Stimulated activated CD8-positive, alpha-beta memory T cell treated with anti-CD3 and anti-CD28 coated beads, Interleukin-4, amount 100 ng/mL, for 48 hours (primary cell): Measurements from ENCODE around the gene LNX1.

Experiments used
- DNase-seq: peaks from one replicate; pipeline ENCODE4 v3.0.0-alpha.2; 2020

Gene LNX1

DNA sequence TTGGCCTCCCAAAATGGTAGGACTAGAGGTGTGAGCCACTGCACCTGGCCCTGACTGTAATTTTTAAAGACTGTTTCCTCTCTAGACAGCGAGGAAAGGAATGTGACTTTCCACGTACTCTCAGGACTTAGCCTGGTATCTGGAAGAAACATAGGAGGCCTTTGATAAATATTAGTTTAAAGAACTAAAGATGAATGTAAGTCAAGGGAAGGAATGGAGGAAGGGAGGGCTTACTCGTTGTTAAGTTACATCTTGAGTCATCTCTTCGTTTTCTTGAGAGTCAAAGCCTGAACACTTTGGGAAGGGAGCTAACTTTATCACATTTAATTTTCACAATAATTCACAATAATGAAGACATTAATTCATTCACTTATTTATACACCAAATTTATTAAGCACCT is 7.2 kb upstream of the LNX1 start:
- no peak for DNase-seq

DNA sequence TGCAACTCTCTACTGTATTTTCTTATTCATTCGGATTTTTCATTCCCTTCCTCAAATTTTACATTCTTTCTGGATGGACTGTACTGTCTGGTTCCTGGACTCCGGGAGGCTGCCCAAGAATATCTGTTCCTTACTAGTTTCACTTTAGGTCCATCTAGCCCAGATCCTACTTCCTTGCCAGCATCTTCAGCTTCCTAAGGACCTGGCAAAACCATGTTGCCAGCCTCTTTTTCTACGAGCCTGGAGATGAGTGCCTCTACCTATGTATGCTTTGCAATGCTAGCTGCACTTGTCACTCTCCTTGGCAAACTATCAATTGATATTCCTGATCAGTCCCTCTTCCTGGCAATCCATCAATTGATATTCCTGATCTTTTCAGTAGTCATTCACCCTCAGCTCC is 5.6 kb upstream of the LNX1 start:
- no peak for DNase-seq

DNA sequence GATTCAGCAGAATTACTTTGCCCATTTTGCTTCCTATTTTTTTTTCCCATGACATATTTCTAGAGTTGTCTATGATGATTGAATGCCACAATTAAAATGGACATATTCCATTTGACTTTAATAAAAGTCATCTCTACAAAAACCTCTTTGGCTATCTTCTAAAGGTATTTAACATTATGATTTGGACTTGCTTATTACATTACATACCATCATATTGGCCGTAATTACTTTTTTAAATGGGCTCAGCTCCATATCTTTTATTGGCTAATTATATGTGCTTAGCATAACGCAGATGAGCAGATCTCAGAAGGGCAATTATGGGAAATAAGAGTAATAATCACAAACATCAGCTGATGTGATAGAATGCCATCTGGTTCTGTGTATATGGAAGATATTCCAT is 4.5 kb upstream of the LNX1 start:
- DNase-seq, result no peak

DNA sequence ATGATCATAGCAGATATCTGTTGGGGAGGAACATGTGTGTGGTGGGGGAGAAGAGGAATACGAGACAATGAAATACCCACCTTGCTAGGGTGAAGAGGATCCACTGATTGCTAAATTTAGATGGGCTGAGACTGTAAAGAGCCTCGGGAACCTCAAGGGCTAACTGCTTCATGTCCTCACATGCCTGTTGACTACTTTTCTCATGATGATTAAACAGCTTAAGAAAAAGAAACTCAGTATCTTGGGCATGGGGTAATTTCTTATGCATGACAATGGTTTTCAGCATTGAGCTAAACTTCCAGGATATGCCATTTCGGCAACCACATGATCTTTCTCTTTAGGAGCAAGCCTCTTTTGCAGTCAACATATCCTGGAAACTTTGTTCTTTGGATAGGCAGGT is 3.9 kb upstream of the LNX1 start:
- DNase-seq, result no peak

DNA sequence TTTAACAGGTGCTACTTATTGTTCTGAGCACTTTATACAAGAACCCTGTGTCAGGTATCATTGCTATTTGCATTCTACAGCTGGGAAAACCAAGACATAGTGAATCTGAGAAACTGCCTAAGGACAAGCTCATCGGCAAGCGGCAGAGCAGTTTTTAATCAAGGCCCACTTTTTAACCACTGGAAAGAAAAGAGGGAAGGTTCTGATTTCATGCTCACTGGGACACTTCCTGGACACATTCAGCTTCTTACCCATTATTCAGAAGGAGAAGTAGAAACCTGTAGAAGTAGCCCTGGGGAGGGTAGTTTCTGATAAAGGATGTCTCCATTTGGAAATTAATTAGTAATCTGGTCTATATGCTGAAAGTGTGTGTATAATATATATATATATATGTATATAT is 2.5 kb upstream of the LNX1 start:
- DNase-seq, result no peak

DNA sequence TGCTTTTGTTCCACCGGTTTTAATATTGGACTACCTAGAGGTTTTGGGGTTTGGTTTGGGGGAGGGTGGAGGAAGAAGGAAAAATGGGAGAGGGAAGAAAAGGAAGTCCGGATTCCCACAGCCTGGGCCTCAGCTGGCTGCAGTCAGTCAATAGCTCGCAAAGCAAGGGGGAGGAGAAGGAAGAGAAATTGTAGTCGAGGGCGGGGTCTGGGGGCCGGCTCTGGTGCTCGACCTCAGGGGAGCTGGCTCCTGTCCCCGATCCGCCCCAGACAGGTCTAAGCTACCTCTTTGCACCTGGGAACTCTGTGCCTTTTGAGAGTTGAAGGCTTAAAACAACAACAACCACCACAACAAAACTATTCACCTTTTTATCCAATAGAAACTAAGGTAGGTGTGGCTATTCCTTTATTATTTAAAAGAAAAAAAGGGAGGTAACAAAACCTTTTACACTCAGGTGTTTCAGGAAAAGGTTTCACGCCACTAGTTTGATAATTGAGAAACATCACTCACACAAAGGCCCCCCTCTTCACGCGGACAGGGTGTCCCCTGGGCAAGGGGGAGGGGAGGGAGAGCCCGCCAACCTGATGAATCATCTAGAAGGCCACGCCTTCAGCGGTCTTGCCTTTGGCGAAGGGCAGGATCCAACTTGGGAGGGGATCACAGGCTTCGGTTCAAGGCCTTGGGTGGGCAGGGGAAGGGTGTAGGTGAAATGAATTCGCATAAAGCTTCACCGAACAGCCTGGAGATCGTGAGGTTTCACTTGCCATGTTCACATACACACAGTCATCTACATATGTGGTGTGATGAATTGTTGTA is 1.6 kb upstream of the LNX1 start:
- no peak for DNase-seq

DNA sequence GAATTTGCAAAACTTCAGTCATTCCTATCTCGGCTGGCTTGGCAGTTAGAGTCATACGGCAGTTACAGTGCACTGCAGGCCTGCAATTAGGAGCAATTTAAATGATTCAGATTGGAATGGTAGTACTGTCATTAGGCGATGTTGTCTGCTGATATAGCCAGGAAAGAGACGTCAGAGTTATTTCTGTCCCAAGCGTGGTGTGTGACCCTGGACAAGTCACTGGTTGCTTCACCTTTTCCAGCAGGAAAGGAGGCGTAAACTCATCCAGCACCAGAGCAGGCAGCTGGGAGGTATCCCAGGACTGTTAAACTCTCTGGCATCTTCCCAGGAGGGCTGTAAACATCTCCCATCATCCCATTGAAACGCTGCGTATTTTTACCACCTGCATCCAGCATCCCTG is 836 bp upstream of the LNX1 start:
- DNase-seq, result no peak

DNA sequence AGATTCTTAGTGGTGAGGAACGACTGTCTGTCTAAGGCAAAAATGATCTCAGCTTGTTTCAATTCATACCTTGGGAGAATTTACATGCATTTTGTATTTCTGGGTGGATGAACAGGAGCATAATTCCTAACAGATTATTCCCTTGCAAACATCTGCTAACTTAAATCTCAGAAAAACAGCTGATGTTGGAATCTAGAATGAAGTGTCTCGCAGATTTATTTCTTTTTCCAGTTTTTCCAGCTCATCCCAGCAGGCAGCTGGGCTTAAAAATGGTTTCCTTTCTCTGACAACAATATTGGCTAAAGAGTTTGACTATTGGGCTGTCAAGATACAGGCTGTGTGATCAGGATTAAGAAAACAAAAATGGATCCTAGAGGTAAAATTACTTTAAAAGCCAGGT is 1.1 kb downstream of the LNX1 start:
- DNase-seq, result no peak

DNA sequence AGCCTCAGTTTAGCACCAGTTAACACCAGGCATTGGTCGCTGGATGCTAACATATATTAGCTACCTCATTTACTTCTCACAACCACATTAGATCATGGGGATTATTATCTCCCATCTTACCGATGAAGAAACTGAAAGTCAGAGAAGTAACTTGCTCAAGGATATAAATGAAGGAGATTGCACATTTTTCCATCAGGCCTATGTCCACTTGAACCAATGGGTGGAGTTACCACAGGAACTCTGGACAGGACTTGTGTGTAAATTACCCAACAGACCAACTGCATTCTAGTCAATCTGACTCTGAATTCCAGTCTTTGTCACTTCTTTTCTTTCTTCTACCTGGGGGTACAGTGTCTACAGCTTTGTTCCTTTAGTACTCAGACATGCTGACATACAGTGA is 1.8 kb downstream of the LNX1 start:
- DNase-seq, result no peak

DNA sequence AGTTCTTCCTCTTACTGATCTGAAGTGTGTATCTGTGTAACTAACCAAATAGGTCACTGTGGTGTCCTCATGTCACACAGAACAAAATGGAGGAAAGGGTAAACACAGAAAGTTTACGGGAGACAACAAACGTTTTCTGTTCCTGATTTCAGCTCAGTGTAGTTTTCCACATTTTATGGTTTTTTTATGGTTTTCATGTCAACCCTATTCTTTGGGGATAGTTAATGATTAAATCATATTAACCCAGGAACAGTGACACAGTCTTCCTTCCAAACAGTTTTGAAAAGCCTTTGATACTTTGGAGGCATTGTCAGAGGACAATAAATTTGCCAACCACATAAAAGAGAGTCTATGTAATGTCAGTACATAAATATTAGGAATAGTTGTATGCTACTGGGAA is 4.2 kb downstream of the LNX1 start:
- no peak for DNase-seq

DNA sequence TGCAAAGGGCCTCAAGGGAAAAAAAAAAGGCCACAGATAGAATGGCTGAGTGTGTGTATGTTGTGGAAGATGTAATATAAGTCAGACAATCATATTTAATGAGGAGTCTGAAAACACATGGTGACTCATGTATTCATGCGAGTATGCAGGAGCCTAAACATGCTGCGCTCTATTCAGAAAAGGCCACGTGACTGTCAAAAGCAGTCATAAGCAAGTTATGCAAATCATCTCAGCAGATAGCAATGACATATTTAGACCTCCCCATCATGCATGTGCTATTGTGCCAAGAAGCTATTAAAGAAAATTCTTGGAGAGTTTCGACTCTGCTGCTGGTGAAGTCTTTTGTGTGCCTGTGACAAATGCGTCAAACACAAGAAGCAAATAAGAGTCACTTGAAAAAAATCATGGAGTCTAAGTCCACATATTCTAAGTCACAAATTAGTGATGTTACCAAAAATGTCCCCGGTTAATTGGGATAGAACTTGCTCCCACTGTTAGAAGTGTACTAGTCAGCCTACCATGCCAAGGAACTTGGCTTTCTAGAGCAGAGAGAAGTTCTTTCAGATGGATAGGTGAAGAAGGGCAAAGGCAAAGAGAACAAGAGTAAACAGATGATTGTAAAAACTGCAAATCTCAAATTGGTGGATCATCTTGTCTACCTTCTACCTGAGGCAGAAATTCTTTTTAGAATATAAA is 5.0 kb downstream of the LNX1 start:
- DNase-seq, result no peak

DNA sequence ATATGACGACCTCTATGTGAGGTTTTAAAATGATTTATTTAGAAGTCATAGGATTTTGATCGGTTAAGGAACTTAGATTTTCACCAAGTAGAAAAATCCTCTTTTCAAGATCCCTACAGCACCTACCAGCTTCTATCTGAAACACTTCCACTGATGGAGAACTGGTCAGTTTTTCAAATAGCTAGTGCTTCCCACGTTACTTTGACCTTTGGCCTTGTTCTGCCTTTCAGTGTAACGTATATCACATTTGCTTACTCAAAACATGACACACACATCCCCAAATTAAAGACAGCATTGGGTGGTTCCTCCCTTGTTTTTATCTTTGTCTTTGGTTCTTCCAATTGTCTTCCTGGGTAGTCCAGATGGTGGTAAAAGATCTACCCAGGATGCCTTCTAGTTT is 6.6 kb downstream of the LNX1 start:
- no peak for DNase-seq

DNA sequence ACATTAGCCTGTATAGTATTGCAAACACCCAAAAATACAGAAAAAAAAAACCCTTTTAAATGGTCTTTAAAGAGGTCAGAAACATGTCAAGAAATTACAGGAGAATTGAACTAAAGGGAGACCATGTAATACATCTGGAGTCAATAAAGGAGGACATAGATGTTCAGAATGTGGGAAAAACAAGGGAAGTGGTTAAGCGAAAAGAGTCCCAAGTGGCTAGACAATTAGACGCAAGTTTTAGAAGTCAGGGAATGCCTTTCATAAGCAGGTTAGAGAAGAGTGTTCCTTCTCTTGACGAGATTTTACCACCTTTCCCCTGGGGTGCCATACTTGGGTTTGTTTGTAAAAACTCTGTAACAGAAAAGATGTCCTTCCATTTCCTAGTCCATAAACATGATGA is 7.8 kb downstream of the LNX1 start:
- no peak for DNase-seq

DNA sequence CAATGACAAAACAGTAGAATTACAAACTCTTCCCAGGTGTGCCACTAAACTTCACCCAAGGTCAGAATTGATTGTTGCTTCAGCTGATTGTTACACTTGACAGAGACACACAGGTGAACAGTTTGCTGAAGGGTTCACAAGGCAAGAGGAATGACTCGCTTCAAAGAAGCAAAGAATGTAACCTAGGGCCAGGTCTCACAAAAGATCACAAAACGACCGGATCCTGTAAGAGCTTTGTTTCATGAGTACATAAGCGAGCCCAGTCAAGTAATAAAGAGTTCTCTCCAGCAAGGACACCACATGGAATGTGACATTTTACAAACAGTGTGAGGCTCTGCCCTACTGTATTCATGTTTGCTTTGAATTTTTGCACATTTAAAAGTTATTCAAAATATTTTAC is 9.1 kb downstream of the LNX1 start:
- DNase-seq, result no peak

DNA sequence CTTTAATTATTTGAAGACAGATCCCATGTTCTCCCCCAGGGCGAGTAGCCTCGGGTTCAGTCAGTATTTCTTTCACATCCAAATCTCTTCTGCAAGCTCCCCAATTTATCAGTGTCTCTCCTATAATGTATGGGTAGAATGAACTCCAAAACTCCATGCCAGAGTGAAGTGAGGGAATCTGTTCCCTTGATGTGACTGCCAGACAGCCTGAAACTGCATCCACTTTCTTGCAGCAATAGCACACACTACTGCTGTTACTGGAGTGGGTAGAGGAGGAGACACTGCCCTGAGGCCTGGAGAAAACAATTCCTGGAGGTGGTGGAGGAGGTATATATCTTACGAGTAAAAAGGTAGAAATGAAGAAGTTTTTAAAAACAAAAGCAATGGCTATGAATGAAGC is 11.0 kb downstream of the LNX1 start:
- DNase-seq, result no peak

DNA sequence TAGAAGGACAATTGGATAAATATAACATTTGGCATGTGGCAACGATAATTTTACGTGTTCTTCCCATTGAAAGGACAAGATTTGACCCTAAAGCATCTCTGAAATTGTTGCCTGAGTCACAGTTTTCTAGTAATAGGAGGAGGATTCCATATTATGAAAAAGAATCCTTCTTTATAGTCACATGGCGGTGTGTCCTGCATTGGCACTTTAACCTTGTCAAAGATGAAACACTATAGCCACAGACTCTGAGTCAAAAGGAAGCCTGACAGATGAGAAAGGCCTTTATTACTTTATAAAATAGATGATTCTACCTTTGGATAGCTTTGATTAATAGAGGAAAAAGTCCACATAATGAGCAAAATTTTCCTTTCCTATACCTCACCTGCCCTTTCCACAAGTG is 11.5 kb downstream of the LNX1 start:
- DNase-seq, result no peak

DNA sequence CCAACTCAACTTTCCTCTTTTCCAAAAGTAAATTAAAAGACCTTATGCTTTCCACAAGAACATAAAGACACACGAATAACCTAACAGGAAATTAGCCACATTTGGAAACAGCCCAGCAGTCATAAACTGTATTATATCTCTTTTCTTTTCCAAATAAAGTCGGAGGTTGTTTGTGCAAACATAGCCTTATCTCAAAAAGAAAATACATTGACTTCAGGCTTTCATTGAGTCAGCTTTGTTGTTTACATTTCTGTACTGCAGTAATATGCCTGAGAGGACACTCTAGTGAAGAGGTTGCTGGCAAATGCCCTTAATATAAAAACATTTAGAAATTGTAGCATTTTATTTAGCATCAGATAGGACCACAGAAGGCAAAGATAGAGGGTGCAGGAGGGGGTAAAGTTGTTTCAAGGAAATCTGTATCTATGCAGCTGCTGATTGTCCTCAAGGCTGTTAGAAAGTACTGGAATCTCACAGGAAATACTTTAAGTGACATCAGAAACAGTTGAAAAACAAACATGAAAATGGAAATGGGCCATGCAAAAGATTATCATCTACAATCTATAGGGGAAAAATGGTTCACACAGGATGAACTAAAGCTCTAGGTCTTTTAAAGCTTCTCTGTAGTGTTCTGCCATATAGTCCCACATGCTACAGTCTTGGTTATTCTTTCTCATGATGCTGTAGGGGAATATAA is 14.5 kb downstream of the LNX1 start:
- DNase-seq, result no peak

DNA sequence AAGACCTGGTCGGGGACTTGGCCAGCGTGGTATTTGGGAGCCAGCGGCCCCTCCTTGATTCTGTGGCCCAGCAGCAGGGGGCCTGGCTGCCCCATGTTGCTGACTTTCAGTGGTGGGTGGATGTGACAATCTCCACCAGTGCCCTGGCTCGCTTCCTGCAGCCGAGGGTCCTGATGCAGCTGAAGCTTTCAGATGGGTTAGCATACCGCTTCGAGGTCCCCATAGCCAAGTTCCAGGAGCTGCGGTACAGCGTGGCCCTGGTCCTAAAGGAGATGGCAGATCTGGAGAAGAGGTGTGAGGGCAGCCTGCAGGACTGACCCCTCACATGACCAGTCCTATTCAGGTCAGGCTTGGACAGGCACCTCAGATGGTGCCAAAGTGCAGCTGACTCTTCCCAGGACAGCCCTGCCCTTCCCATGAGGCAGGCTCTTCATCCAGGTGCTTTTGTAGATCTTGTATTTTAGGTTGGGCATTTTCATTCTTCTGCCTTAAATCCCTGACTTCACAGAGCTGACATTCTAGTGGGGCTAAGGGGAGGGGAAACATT is 15.1 kb downstream of the LNX1 start:
- no peak for DNase-seq

DNA sequence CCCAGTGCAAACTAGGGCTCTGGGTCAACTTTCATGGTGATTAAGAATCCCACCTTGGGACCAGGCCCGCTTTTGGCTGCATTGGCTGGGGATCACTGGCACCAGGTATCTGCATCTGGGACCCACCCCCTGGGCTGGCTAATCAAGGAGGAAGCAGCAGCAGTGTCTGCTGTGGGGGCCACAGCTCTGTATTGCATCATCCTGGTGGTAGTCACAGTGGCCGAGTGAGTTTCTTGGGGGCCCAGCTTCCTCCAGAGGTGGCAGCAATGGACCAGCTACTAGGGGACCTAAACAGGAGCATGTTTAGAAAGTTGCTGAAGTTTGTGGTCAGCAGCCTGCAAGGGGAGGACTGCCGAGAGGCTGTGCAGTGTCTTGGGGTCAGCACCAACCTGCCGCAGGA is 15.7 kb downstream of the LNX1 start:
- DNase-seq, result no peak

DNA sequence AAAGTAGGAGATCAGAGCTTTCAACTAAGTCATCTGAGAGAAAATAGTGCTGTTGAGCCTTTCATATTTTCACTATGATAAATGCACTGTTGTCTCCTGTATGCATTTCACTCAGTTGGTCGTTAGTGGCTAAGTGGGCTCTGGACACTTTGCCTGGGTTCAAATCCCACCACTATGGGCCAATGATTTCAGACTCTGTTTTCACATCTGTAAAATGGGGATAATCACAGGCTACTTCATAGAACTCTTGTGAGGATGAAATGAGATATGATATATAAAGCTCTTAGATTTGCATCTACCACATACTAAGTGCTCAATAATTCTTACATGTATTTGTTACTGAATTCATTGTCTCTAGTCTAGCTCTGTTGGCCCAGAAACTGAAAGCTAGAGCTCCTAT is 16.8 kb downstream of the LNX1 start:
- no peak for DNase-seq

DNA sequence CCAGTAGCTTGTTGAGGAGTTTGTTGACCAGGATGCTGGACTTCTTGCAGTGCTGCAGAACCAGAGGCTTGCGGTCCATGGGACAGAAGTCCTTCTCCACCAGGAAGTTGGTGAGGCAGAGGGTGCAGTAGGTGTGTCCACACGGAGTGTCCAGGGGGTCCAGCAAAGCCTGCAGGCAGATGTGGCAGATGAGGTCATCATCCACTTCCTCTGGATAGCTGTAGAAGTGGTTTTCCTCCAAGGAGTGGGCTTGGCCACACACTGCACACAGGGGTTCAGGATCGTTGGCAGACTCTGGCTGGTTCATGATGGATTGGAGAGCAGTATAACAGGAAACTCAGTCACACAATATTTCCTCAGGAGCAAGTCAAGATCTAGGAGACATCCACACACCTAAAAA is 17.6 kb downstream of the LNX1 start:
- no peak for DNase-seq

DNA sequence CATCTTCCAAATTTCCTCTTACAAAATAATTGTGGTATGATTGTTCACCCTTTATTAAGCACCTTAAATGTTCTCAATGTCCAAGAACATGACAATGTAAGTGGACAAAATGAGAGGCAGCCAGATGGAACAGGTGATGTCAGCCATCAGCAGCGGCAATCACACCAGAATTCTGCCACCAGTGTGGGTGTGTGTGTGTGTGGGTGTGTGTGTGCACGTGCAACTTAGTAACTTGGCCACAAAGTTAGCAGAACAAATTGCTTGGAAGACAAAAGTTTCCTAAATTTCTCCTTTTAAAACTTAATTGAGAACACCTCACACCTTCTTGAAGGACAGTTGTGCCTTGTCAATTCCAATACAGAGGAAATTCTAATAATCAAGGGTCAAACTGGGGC is 18.7 kb downstream of the LNX1 start:
- DNase-seq, result no peak

DNA sequence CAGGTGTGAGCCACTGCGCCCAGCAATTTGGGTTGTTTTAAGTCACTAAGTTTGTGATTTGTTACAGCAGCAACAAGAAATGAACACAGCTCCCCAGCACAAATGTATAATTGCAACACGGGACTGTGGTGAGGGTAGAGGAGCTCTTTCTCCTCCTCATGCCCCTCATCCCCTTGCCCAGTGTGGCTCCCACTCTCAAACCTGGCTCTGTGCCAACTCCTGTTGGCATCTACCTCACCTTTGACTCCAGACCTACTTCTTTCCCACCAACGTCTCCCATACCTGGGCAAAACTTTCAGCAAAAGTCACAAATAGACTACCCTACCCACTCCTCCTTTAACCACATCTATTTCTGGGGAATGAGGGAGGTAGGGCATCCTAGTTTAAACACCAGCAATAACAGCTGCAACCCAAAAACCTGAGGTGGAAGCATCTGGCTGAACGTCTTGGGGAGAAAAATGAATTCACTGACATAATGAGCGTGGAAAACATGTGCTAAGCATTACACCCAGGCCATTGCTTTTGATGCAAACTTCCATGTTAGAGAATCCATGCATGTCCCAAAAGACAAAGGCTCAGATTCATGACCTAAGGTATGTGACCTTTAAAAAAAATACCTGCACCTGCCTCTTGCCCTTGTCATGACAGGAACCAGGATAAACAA is 19.2 kb downstream of the LNX1 start:
- no peak for DNase-seq
